Kidney (tissue), 14 donors: Measurements from ENCODE around the gene GPR12. TPM values are rescaled to one million over a fixed set of nuclear protein-coding genes. Genes with fewer than 3 reads are reported as not detected.

Experiments used
- DNase-seq, 5 donors: peaks; one replicate each; pipeline ENCODE4 v3.0.0-alpha.2; 2013 to 2020
- FAIRE-seq: peaks from 2 replicates; lab custom pipeline; 2012; peaks lifted over from hg19 to GRCh38; lab: Jason Lieb, UNC
- H3K27ac ChIP-seq, 2 donors: one replicate each; pipeline ENCODE4 v1.7.0; 2013; ENCODE audit warnings: low read depth in 2 of 2, low read length in 2 of 2, inconsistent platforms in 1 of 2
- H3K27me3 ChIP-seq: one replicate; pipeline ENCODE4 v1.7.1; 2013; ENCODE audit warnings: low read length, inconsistent platforms; ENCODE audit not compliant: control insufficient read depth, insufficient read depth
- H3K36me3 ChIP-seq, 3 donors: one replicate each; pipeline versions ENCODE4 v1.7.0 to v1.7.1; 2013; ENCODE audit warnings: low read length in 3 of 3, control low read depth in 1 of 3, inconsistent platforms in 1 of 3; ENCODE audit not compliant: insufficient read depth in 3 of 3, control insufficient read depth in 2 of 3
- H3K4me1 ChIP-seq, 3 donors: one replicate each; pipeline versions ENCODE4 v1.7.0 to v1.7.1; 2013; ENCODE audit warnings: low read length in 3 of 3, inconsistent platforms in 1 of 3, low read depth in 1 of 3; ENCODE audit not compliant: control insufficient read depth in 2 of 3, insufficient read depth in 2 of 3
- H3K4me3 ChIP-seq, 3 donors: one replicate each; pipeline versions ENCODE4 v1.7.0 to v1.8.1; 2013; ENCODE audit warnings: low read length in 3 of 3, control low read depth in 1 of 3, inconsistent platforms in 1 of 3
- H3K9ac ChIP-seq, 3 donors: one replicate each; pipeline versions ENCODE4 v1.7.0 to v1.7.1; 2013; ENCODE audit warnings: low read length in 3 of 3, control low read depth in 1 of 3, inconsistent platforms in 1 of 3
- H3K9me3 ChIP-seq, 3 donors: one replicate each; pipeline versions ENCODE4 v1.7.0 to v1.7.1; 2013; ENCODE audit warnings: low read length in 3 of 3, control low read depth in 1 of 3, inconsistent platforms in 1 of 3; ENCODE audit not compliant: control insufficient read depth in 2 of 3, insufficient read depth in 1 of 3
- intact Hi-C: fragments of 100-400 bp; cut with DNase I; formaldehyde crosslinking; loops from one replicate; pipeline ENCODE4 v1.11.1; 2022
- polyA plus RNA-seq: library from polyadenylated mRNA; stranded (reverse); fragments of 350-450 nt; fragmentation: Illumina TruSeq; extraction: RNeasy Lipid Tissue Mini Kit (QIAGEN cat#74804); gene quantifications from one replicate; pipeline ENCODE4 v1.2.3, GENCODE V29; 2014; ENCODE audit warnings: low read depth, low replicate concordance; ENCODE audit not compliant: insufficient read depth
- total RNA-seq: library from RNA; stranded (reverse); fragmentation: NEBNext Ultra II Directional; extraction: Animal tissue kit (Norgen Biotek cat#: 25700); gene quantifications from one replicate; pipeline ENCODE4 v1.2.1, GENCODE V29; 2021
- TF ChIP-seq, protein P1 (sequence below): IDR thresholded peaks from 3 replicates; pipeline ENCODE4 v1.5.1; 2012; ENCODE audit warnings: mild to moderate bottlenecking, moderate library complexity, borderline replicate concordance; ENCODE audit not compliant: insufficient read depth; ENCODE audit errors: extremely low read depth
- donor health status: control.
- donor health status: control.
- donor health status: control.
- donor health status: control.
- donor health status: control.
- donor health status: DM: yes; HTN: yes; CAD: no.
- donor health status: Normal renal cell carcinoma (clear cell type).

The GPR12 gene
- total and polyA plus RNA-seq, 2 donors from 2014 or later = not detected

DNA sequence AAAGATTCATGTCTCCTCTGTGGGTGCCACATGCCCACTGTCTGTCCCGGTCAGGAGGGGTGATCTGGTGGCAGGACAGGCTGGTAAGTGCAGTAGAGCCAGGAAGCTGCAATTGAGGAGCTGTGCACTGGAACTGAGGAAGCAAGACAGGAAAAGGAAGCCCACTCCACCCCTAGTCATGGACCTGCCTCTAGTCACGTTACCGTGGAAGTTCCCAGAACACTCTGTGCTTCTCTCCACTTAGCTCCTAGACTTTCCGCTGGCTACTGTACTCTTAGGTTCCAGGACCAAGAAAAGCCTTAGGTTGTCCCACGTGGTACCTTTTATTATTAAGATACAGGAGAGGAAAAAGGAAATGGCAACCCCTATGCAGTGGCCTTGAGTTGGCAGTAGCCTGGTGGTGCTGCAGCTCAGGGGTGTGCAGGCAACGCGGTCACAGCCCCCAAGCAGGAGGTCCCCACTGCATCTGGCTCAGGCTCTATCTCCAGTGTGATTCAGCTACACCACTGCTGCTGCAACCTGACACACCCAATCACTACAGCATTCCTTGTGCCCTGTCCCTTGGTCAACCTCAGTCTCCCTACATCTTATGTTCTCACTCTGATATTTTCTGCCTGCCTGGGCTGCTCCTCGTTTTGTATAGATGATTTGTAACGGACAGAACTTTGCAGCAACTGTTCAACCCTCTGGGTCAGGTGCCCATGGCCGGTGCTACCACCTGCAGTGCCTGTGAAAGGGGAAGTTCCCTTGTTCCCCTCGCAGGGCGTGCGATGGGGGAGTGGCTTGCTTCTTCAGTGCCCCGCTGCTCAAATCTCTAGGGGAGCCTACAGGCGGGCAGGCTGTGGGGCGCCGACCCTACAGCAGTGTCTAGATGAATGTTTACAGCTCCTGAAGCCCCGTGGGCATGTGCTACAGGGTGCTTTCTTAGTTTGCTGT is 24.4 kb upstream of the GPR12 start:
- no peaks in the 10 kb centered on the region for H3K4me1 ChIP-seq
- TF ChIP-seq, protein P1, sequence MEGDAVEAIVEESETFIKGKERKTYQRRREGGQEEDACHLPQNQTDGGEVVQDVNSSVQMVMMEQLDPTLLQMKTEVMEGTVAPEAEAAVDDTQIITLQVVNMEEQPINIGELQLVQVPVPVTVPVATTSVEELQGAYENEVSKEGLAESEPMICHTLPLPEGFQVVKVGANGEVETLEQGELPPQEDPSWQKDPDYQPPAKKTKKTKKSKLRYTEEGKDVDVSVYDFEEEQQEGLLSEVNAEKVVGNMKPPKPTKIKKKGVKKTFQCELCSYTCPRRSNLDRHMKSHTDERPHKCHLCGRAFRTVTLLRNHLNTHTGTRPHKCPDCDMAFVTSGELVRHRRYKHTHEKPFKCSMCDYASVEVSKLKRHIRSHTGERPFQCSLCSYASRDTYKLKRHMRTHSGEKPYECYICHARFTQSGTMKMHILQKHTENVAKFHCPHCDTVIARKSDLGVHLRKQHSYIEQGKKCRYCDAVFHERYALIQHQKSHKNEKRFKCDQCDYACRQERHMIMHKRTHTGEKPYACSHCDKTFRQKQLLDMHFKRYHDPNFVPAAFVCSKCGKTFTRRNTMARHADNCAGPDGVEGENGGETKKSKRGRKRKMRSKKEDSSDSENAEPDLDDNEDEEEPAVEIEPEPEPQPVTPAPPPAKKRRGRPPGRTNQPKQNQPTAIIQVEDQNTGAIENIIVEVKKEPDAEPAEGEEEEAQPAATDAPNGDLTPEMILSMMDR = no peak
- no peak overlapping the region for H3K4me3 ChIP-seq
- no peak overlapping the region for H3K9ac ChIP-seq
- H3K27me3 ChIP-seq = no peaks in the 10 kb centered on the region
- H3K9me3 ChIP-seq = peaks cover 0 to 4% (median 0%) of the 10 kb centered on the region in 3 donors
- no peak for FAIRE-seq
- DNase-seq = peak in 1 of 5 donors; percentile 4
- H3K27ac ChIP-seq = no peak overlapping the region
- intact Hi-C loops = no loop called here
- H3K36me3 ChIP-seq = no peaks in the 10 kb centered on the region

GRCh38 chr13:26780411-26780810 is 19.8 kb upstream of the GPR12 start:
- no peaks in the 10 kb centered on the region for H3K4me1 ChIP-seq
- DNase-seq (no peak), FAIRE-seq (no peak)
- H3K9me3 ChIP-seq = peaks cover 0 to 4% (median 0%) of the 10 kb centered on the region in 3 donors
- H3K36me3 ChIP-seq = no peaks in the 10 kb centered on the region
- H3K9ac ChIP-seq = no peak overlapping the region
- intact Hi-C loops = no loop called here
- TF ChIP-seq, protein P1 = no peak
- H3K27ac ChIP-seq = no peak overlapping the region
- no peaks in the 10 kb centered on the region for H3K27me3 ChIP-seq
- H3K4me3 ChIP-seq = no peak overlapping the region

GRCh38 chr13:26779321-26779720 is 18.7 kb upstream of the GPR12 start:
- FAIRE-seq (no peak), DNase-seq (no peak)
- intact Hi-C loops = no loop called here

More at GRCh38 chr13:26779321-26779720, 18.7 kb upstream of the GPR12 start:
- H3K9me3 ChIP-seq = peaks cover 0 to 4% (median 0%) of the 10 kb centered on the region in 3 donors
- H3K4me3 ChIP-seq = no peak overlapping the region
- no peaks in the 10 kb centered on the region for H3K27me3 ChIP-seq
- H3K27ac ChIP-seq = no peak overlapping the region
- no peaks in the 10 kb centered on the region for H3K36me3 ChIP-seq
- H3K4me1 ChIP-seq = no peaks in the 10 kb centered on the region
- TF ChIP-seq, protein P1 = no peak
- no peak overlapping the region for H3K9ac ChIP-seq
